Spleen (tissue), 7 donors: ENCODE measurements around the gene FREM3.

ENCODE experiments used
- CTCF ChIP-seq, 11 experiments: fragments of 200-600 bp in 7 of 11; fragments of 450-650 bp in 4 of 11; sonication (generic) in 4 of 11; IDR thresholded peaks in 8 of 11; conservative IDR thresholded peaks in 3 of 11; 1 replicate in 7 of 11; 2 replicates in 4 of 11; pipeline versions ENCODE4 v1.4.0 to v1.8.0; 2016 to 2021; ENCODE audit warnings: antibody characterized with exemption in 11 of 11, inconsistent platforms in 4 of 11, mild to moderate bottlenecking in 1 of 11
- POLR2A ChIP-seq, 3 donors: fragments of 450-650 bp; IDR thresholded peaks; one replicate each; pipeline ENCODE4 v1.5.1; 2017; ENCODE audit warnings: antibody characterized with exemption in 3 of 3, mild to moderate bottlenecking in 1 of 3
- POLR2AphosphoS5 ChIP-seq, 3 donors: sonication (generic); formaldehyde crosslinking; IDR thresholded peaks; one replicate each; pipeline ENCODE4 v1.5.1; 2017; ENCODE audit warnings: antibody characterized with exemption in 3 of 3
- donor health status: DM: no; HTN: no; CAD: no; lungs with moderate emphysema.
- donor health status: DM: no; HTN: no; CAD: no.
- donor health status: DM: no; HTN: no; CAD: no.

- no peak for TF ChIP-seq POLR2AphosphoS5 (IDR thresholded peaks at IDR 0.05)
- TF ChIP-seq CTCF (IDR thresholded peaks at IDR 0.05 in 8 of 11, conservative IDR thresholded peaks at IDR 0.05 in 3 of 11) = no peak
- TF ChIP-seq POLR2A (IDR thresholded peaks at IDR 0.05) = no peak
These were observed 91.0 kb downstream of the FREM3 start for GRCh38 chr4:143609492-143609891.
